HG03175 (cell line): ENCODE data around the gene CXCR3.
"Not testable (repeated sequence)": the region's sequence is repeated elsewhere in the genome, so short reads cannot be mapped to it uniquely, and the experiment has no call there.

ENCODE experiments used
- ATAC-seq: cut with Tn5 transposase; IDR thresholded peaks from one replicate; pipeline ENCODE4 v1.9.1; 2021; ENCODE audit warnings: mild to moderate bottlenecking, moderate library complexity; ENCODE audit not compliant: unreplicated experiment

Gene CXCR3

GRCh38 chrX:71618303-71618721, at the start of gene CXCR3:
Gene CXCR3 (minus strand): TSS chrX:71618511. CDS start chrX:71618449, 62 bp downstream.
- peak; percentile 48 for ATAC-seq

GRCh38 chrX:71667328-71668247, 49.3 kb upstream of the CXCR3 start, which contains the start of gene LOC101059915:
Gene LOC101059915 (plus strand): TSS chrX:71667546.
- no peak for ATAC-seq

DNA sequence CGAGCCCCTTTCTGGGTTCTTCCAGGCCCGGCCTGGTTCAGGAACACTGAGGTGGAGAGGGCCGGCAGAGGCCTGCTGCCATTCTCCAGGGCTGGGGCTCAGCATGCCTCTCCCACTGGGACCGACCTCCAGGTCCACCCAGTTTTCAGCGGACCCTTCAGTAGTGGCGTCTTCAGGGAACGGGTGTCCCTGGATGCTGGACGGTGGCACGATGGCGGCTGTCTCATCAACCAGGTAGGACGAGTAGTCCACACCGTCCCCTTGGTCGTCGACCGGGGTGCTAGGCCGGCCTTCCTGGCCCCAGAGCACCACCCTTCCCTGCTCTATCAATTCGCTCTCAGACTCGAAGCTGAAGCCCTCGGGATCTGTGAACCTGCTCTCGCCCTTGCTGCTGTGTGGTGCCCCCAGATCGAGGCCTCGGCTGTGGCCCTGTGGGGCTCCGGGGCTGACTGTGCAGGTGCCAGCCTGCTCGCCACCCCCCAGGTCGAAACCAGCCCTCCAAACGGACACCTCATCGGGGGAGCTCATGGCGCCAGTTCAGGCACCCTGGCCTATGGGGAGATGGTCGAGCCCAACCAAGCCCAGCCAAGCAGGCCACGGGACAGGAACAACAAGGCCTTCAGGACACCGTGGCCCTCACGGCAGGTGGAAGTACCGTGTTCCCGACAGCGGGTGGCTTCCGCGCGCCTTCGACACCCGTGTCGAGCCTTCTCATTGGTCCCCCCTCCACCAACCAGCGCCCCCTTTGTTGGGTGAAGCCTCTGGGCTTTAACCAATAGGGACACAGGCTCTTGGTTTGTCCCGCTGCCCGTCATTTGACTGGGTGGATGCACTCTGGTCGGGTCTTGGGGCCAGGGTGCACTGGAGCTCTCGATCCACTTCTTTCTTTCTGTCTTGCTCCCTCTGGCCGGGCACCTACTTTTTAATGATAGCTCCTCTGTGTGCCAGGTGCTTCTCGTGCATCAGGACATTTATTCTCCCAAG, 48.2 kb upstream of the CXCR3 start:
- no peak for ATAC-seq

- ATAC-seq, result no peak
Measured at GRCh38 chrX:71665747-71666146, 47.4 kb upstream of the CXCR3 start.

GRCh38 chrX:71664889-71665491, 46.7 kb upstream of the CXCR3 start:
- ATAC-seq, result no peak

GRCh38 chrX:71664202-71664601, 45.9 kb upstream of the CXCR3 start:
- peak; percentile 63 for ATAC-seq

GRCh38 chrX:71663238-71663637, 44.9 kb upstream of the CXCR3 start:
- ATAC-seq, result not testable (repeated sequence)

- not testable (repeated sequence) for ATAC-seq
Measured at GRCh38 chrX:71662654-71663053, 44.3 kb upstream of the CXCR3 start.

GRCh38 chrX:71661919-71662318, 43.6 kb upstream of the CXCR3 start:
- no peak for ATAC-seq

DNA sequence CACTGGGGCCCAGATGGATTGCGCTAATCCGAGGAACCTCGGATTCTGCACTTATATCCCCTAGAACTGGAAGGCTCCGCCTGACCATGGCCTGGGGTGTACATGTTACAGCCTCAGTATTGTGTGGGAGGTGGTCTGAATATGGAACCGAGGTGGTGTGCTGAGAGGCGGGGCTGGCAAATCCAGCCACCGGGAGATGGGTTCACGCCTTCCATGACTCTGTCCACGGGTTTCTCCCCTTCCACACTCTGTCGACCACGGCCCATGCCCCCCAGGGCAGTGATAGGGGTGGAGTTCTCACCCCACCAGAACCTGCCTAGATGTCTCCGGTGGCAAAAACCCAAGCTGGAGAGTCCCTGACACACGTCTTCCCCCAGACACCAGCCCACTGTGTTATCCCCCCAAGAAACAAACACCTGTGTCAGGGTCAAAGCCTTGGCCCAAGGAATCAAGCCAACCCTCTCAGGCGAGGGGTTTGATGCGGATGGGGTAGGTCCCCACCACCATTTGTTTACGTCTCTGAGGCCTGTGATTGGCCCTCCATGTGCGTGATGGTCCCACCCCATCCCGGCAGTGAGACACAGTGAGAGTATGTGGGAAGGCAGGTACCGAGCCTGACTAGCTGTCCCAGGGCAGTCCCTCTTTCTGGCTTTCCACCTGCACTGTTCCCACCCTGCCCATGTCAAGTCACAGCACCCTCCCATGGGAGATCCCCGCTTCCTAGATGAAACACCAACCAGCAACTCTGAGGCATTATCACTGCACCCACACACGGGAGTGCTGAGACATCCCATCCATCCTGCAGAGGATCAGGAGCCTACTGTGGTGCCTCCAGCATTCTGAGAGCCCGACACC, 42.5 kb upstream of the CXCR3 start:
- ATAC-seq, result no peak

DNA sequence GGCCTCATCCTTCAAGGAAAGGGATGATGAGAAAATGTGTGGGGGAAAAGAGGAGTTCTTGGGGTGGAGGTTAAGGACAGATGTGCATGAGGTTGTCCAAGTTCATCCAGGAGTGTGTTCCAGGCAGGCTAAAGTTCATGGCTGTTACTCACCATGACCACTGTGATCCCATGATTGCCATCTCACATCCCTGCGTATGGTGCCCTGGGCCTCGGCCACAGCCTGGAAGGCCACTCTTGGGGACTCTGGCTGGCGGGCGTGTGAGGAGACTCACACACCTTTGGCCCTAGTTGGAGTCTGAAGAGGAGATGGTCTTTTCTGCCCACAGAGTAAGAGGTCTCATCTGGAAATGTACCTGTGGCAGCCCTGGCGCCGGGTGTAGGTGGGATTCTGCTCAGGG, 41.6 kb upstream of the CXCR3 start:
- no peak for ATAC-seq

GRCh38 chrX:71659342-71659741, 41.0 kb upstream of the CXCR3 start:
- ATAC-seq, result no peak

DNA sequence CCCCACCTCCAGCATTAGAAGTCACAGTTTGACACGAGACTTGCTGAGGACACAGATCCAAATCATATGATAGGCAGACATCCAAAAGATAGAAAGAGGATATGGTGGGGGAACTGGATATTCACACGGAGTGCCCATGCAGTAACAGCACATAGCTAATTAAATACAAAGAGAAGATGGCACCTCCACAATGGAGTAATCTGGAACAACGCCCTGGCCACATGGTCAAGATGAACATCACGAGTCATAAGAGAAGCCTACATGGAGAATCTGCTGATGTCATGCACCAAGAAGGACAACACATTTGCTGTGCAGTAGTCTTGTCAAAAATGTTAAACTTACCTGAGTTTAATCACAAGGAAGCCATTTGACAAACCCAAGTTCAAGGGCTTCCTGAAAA, 39.0 kb upstream of the CXCR3 start:
- no peak for ATAC-seq

DNA sequence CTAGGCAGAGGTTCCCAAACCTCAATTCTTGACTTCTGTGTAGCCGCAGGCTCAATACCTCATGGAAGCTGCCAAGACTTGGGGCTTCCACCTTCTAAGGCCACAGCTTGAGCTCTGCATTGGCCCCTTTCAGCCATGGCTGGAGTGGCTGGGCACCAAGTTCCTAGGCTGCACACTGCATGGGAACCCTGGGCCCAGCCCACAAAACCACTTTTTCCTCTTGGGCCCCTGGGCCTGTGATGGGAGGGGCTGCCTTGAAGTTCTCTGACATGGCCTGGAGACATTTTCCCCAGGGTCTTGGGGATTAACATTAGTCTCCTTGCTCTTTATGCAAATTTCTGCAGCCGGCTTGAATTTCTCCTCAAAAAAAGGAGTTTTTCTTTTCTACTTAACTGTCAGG, 35.0 kb upstream of the CXCR3 start:
- ATAC-seq, result no peak

GRCh38 chrX:71652405-71652804, 34.1 kb upstream of the CXCR3 start:
- no peak for ATAC-seq

DNA sequence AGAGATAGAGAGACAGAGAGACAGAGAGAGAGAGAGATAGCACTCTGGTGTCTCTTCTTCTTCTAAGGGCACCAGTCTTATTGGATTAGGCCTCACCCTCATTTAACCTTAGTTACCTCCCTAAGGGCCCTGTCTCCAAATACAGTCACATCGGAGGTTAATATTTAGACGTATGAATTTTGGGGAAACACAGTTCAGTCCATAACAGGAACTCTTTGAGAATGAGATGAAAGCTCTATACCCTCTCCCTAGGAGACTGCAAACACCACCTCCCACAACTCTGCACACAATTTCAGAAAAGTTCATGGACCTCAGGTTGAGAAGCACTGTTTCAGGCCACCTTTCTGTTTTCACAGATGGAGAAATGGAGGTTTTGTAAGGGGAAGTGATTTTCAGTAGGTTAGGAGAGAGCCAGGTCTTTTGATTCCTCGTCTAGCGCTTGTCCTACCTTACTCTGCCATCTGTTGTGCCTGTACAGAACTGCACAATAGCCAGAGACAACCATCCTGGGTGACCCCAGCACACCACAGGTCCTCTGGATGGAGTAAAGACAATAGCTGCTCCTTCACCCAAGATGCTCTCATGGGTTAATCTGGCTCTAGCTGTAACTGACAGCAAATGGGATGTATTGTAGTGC, 32.1 kb upstream of the CXCR3 start:
- peak; percentile 81 for ATAC-seq

- not testable (repeated sequence) for ATAC-seq
Measured at GRCh38 chrX:71644406-71644805, 26.1 kb upstream of the CXCR3 start.

- ATAC-seq, result no peak
Measured at GRCh38 chrX:71640002-71640401, 21.7 kb upstream of the CXCR3 start.

DNA sequence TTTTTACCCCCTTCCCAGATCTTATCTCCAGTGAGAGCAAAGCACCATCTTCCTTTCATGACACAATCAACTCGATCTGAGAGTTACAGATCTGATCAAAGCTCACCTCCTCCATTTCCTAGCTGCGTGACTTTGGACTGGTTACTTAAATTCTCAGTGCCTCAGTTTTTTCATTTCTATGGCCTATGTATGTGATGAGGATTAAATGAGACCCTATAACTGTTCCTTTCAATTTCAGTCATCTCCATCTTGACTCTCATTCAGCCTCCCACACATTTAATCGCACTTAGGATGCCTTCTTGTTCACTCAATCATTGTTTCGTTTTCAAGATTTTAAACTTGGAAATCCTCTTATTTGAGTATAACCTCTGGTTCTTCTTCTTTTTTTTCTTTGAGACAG, 20.1 kb upstream of the CXCR3 start:
- no peak for ATAC-seq

GRCh38 chrX:71637848-71638247, 19.5 kb upstream of the CXCR3 start:
- peak; percentile 33 for ATAC-seq
